H1 (cell line): ENCODE measurements around the gene EMX2. TPM values are rescaled to one million over a fixed set of nuclear protein-coding genes. Genes with fewer than 3 reads are reported as not detected.
A peak's percentile ranks its signal among the peaks of the same experiment; 100 is the strongest.

Experiments used
- CTCF ChIA-PET: fragments of 300-600 bp; sonication (Branson Sonifier 250); formaldehyde crosslinking; loops from one replicate; lab custom pipeline; 2021; ENCODE audit not compliant: partially characterized antibody; lab: Charles Lee
- POLR2A ChIA-PET: fragments of 300-600 bp; sonication (Branson Sonifier 250); formaldehyde crosslinking; loops from one replicate; lab custom pipeline; 2021; ENCODE audit warnings: inconsistent platforms; ENCODE audit not compliant: partially characterized antibody; lab: Charles Lee
- DNase-seq, 2 experiments: peaks; one replicate each; pipeline versions ENCODE4 v3.0.0 to v3.0.0-alpha.2; 2010 to 2022; ENCODE audit warnings: low spot score in 2 of 2, low read depth in 1 of 2, mixed read lengths in 1 of 2
- FAIRE-seq: peaks from 2 replicates; lab custom pipeline; 2011; peaks lifted over from hg19 to GRCh38; lab: Jason Lieb, UNC
- H2AFZ ChIP-seq: 2 replicates; pipeline ENCODE4 v1.8.1; 2012; ENCODE audit warnings: low read length, inconsistent platforms
- H2AK5ac ChIP-seq: 2 replicates; pipeline ENCODE4 v1.6.1; 2013; ENCODE audit warnings: low read depth, low read length
- H2BK120ac ChIP-seq: replicated peaks from 2 replicates; pipeline ENCODE3; 2013; ENCODE audit warnings: low read depth, low read length, inconsistent platforms
- H2BK12ac ChIP-seq: 2 replicates; pipeline ENCODE4 v1.6.1; 2013; ENCODE audit warnings: low read depth, low read length
- H2BK15ac ChIP-seq: 2 replicates; pipeline ENCODE4 v1.6.1; 2013; ENCODE audit warnings: low read length
- H2BK20ac ChIP-seq: 2 replicates; pipeline ENCODE4 v1.6.1; 2013; ENCODE audit warnings: low read length
- H2BK5ac ChIP-seq: 2 replicates; pipeline ENCODE4 v1.6.1; 2013; ENCODE audit warnings: low read depth, low read length
- H3K14ac ChIP-seq: 2 replicates; pipeline ENCODE4 v1.6.1; 2013; ENCODE audit warnings: inconsistent platforms; ENCODE audit not compliant: insufficient read length
- H3K18ac ChIP-seq: 2 replicates; pipeline ENCODE4 v1.6.1; 2013; ENCODE audit warnings: low read length; ENCODE audit errors: extremely low read depth
- H3K23ac ChIP-seq: 2 replicates; pipeline ENCODE4 v1.6.1; 2013; ENCODE audit warnings: inconsistent platforms; ENCODE audit not compliant: insufficient read length
- H3K23me2 ChIP-seq: 2 replicates; pipeline ENCODE4 v1.6.1; 2013; ENCODE audit warnings: low read depth, low read length
- H3K27ac ChIP-seq: 2 replicates; pipeline ENCODE4 v1.6.1; 2011; ENCODE audit warnings: low read depth, low read length, inconsistent platforms
- H3K27me3 ChIP-seq, 4 experiments: replicated peaks in 1 of 4; 1 replicate in 1 of 4; 2 replicates in 3 of 4; pipeline versions ENCODE4 v1.6.1 to v1.8.1; 2011 to 2013; ENCODE audit warnings: low read length in 3 of 4, mild to moderate bottlenecking in 3 of 4, inconsistent platforms in 2 of 4, mixed read lengths in 2 of 4, moderate library complexity in 1 of 4; ENCODE audit not compliant: control insufficient read depth in 3 of 4, insufficient read depth in 3 of 4; ENCODE audit errors: extremely low read depth in 1 of 4
- H3K36me3 ChIP-seq, 4 experiments: 2 replicates each; pipeline versions ENCODE4 v1.6.1 to v1.8.1; 2011 to 2013; ENCODE audit warnings: mild to moderate bottlenecking in 4 of 4, low read length in 3 of 4, moderate library complexity in 2 of 4, control low read depth in 1 of 4, inconsistent platforms in 1 of 4; ENCODE audit not compliant: insufficient read depth in 4 of 4, control insufficient read depth in 2 of 4
- H3K4ac ChIP-seq: replicated peaks from 2 replicates; pipeline ENCODE3; 2013; ENCODE audit warnings: low read length, low read depth, mixed read lengths, inconsistent platforms; ENCODE audit not compliant: insufficient read length
- H3K4me1 ChIP-seq, 4 experiments: replicated peaks in 1 of 4; 1 replicate in 1 of 4; 2 replicates in 3 of 4; pipeline versions ENCODE4 v1.6.1 to v1.8.1; 2011 to 2013; ENCODE audit warnings: low read length in 3 of 4, inconsistent platforms in 2 of 4, mixed read lengths in 1 of 4; ENCODE audit not compliant: insufficient read depth in 4 of 4, control insufficient read depth in 3 of 4
- H3K4me2 ChIP-seq, 2 experiments: 2 replicates each; pipeline versions ENCODE4 v1.6.1 to v1.8.1; 2011 to 2013; ENCODE audit warnings: low read depth in 2 of 2, low read length in 2 of 2, control low read depth in 1 of 2, inconsistent platforms in 1 of 2, mild to moderate bottlenecking in 1 of 2; ENCODE audit not compliant: insufficient read depth in 1 of 2
- H3K4me3 ChIP-seq, 4 experiments: fragments of 200-600, 300-600 bp in 1 of 4; sonication (generic), shearing (Covaris generic), sonication (Bioruptor Twin) in 1 of 4; 2 replicates each; pipeline versions ENCODE4 v1.5.1 to v1.8.1; 2011 to 2016; ENCODE audit warnings: low read length in 4 of 4, low read depth in 3 of 4, control low read depth in 2 of 4, inconsistent platforms in 2 of 4, mild to moderate bottlenecking in 2 of 4, mixed read lengths in 1 of 4, moderate library complexity in 1 of 4; ENCODE audit not compliant: insufficient read depth in 2 of 4; ENCODE audit errors: extremely low read depth in 1 of 4
- H3K56ac ChIP-seq: replicated peaks from 2 replicates; pipeline ENCODE3; 2013; ENCODE audit warnings: low read depth, mild to moderate bottlenecking, mixed read lengths, low read length, inconsistent platforms; ENCODE audit not compliant: insufficient read length
- H3K79me1 ChIP-seq: 2 replicates; pipeline ENCODE4 v1.6.1; 2013; ENCODE audit warnings: low read depth, low read length, control low read depth
- H3K79me2 ChIP-seq, 2 experiments: 2 replicates each; pipeline versions ENCODE4 v1.6.1 to v1.8.1; 2012 to 2013; ENCODE audit warnings: low read length in 2 of 2, mild to moderate bottlenecking in 2 of 2, inconsistent platforms in 1 of 2; ENCODE audit not compliant: insufficient read depth in 2 of 2, control insufficient read depth in 1 of 2
- H3K9ac ChIP-seq, 4 experiments: replicated peaks in 1 of 4; 1 replicate in 1 of 4; 2 replicates in 3 of 4; pipeline versions ENCODE4 v1.6.1 to v1.8.1; 2011 to 2013; ENCODE audit warnings: low read depth in 3 of 4, low read length in 3 of 4, control low read depth in 2 of 4, mild to moderate bottlenecking in 2 of 4, moderate library complexity in 2 of 4, inconsistent platforms in 1 of 4; ENCODE audit errors: extremely low read depth in 1 of 4
- H3K9me3 ChIP-seq, 2 experiments: 2 replicates each; pipeline versions ENCODE4 v1.6.1 to v1.8.1; 2012 to 2013; ENCODE audit warnings: mild to moderate bottlenecking in 2 of 2, moderate library complexity in 2 of 2, control low read depth in 1 of 2, inconsistent platforms in 1 of 2, low read depth in 1 of 2, low read length in 1 of 2, mixed read lengths in 1 of 2; ENCODE audit not compliant: insufficient read depth in 2 of 2
- H4K20me1 ChIP-seq, 2 experiments: replicated peaks in 1 of 2; 2 replicates each; pipeline versions ENCODE3 to v1.8.1; 2011 to 2013; ENCODE audit warnings: inconsistent platforms in 2 of 2, low read length in 2 of 2, mild to moderate bottlenecking in 1 of 2; ENCODE audit not compliant: insufficient read depth in 2 of 2, control insufficient read depth in 1 of 2
- H4K5ac ChIP-seq: 2 replicates; pipeline ENCODE4 v1.6.1; 2013; ENCODE audit warnings: low read length, low read depth, mixed read lengths, inconsistent platforms; ENCODE audit not compliant: insufficient read length
- H4K8ac ChIP-seq: 2 replicates; pipeline ENCODE4 v1.8.0; 2013; ENCODE audit warnings: mild to moderate bottlenecking, moderate library complexity, low read length, inconsistent platforms; ENCODE audit not compliant: insufficient read depth; ENCODE audit errors: extremely low read depth
- H4K91ac ChIP-seq: replicated peaks from 2 replicates; pipeline ENCODE3; 2013; ENCODE audit warnings: low read length, mixed read lengths, inconsistent platforms; ENCODE audit not compliant: insufficient read length
- JUN ChIP-seq: IDR thresholded peaks from 2 replicates; pipeline ENCODE4 v1.6.1; 2011; ENCODE audit warnings: low read depth, mild to moderate bottlenecking, improper control_type of control experiment, low read length
- KDM1A ChIP-seq: fragments of 200-600, 300-600 bp; sonication (generic); IDR thresholded peaks from 2 replicates; pipeline ENCODE4 v1.7.1; 2016; ENCODE audit warnings: mild to moderate bottlenecking, low read length, borderline replicate concordance
- KDM5A ChIP-seq: fragments of 200-600 bp; IDR thresholded peaks from 2 replicates; pipeline ENCODE4 v1.7.1; 2012; ENCODE audit warnings: mild to moderate bottlenecking, low read length, inconsistent platforms, mixed read lengths
- SP4 ChIP-seq: IDR thresholded peaks from 2 replicates; pipeline ENCODE4 v1.6.1; 2012; ENCODE audit warnings: low read length, inconsistent platforms
- SUZ12 ChIP-seq: fragments of 200-600 bp; sonication (generic); IDR thresholded peaks from 2 replicates; pipeline ENCODE4 v1.6.1; 2012; ENCODE audit warnings: mild to moderate bottlenecking, inconsistent platforms, low read length, moderate library complexity, mixed read lengths
- YY1 ChIP-seq: IDR thresholded peaks from 2 replicates; pipeline ENCODE4 v1.6.1; 2011; ENCODE audit warnings: low read depth, mild to moderate bottlenecking, low read length
- WGBS, 2 experiments: shearing (Covaris generic) in 1 of 2; methylation state at CpG; one replicate each; pipeline versions ENCODE4 v1.1.6 to v1.1.7; 2013 to 2015; ENCODE audit warnings: low lambda C conversion rate in 2 of 2, mixed read lengths in 2 of 2, inconsistent platforms in 1 of 2, low coverage in 1 of 2, missing lambda C conversion rate in 1 of 2; ENCODE audit not compliant: insufficient replicate concordance in 2 of 2, insufficient coverage in 1 of 2, insufficient read length in 1 of 2; ENCODE audit errors: extremely low coverage in 1 of 2, missing lambda C conversion rate in 1 of 2; 5-methylcytosine and 5-hydroxymethylcytosine counted together
- polyA plus RNA-seq, 7 experiments: library from polyadenylated mRNA; depleted of rRNA in 3 of 7; stranded (reverse) in 5 of 7; unstranded in 2 of 7; fragments of >200 nt in 5 of 7; fragments of 200-250 nt in 2 of 7; gene quantifications; 1 replicate in 5 of 7; 2 replicates in 1 of 7; 4 replicates in 1 of 7; pipeline versions ENCODE4 v1.2.1 to v1.2.3, GENCODE V29; 2011 to 2013; ENCODE audit warnings: missing spikeins in 2 of 7, mixed read lengths in 2 of 7
- total RNA-seq: library from RNA; stranded (reverse); fragmentation: NEBNext Ultra II Directional; extraction: Animal tissue kit (Norgen Biotek cat#: 25700); gene quantifications from 2 replicates; pipeline ENCODE4 v1.2.1, GENCODE V29; 2021

EMX2 gene
- total and polyA plus RNA-seq, 2 of the 8 experiments (the other 6 are each of a cell fraction or from before 2014, with no cell fraction given) = not detected

DNA sequence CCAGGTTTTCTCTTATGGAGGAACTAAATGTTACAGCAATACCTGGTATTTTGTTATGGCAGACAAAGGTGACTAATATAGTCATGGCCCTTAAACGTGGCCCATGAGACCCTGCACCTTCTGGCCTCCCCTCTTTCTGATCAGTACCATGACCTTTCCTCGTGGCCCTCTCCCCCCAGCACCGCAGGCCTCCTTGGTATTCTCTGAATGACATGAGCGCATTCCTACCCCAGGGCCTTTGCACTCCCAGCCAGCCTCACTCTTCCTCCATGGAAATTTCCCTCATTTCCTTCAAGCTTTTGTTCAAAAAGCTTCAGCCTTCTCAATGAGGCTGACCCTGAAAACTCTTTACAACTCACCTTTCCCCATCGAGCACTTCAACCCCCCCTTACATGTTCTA, 46.5 kb upstream of the EMX2 start:
- Histone ChIP-seq H3K23me2 (peaks cover 4% of the 10 kb centered on the region; the same call in 1 of the 2 replicates), H3K4me3 (no peak overlapping the region), H2AK5ac (no peak overlapping the region), H3K14ac (no peak overlapping the region), H3K27ac (no peak overlapping the region), H4K91ac (no peak overlapping the region), H2BK12ac (no peak overlapping the region), H3K23ac (no peak overlapping the region), H3K4me1 (peaks cover 0 to 3% (median 0%) of the 10 kb centered on the region in 4 experiments; a peak in 1 of 7 replicates), H3K4me2 (no peak overlapping the region), H2BK5ac (no peak overlapping the region), H3K27me3 (peaks cover 0 to 6% (median under 1%) of the 10 kb centered on the region in 4 experiments; a peak in 2 of 7 replicates), H2AFZ (no peak overlapping the region), H3K79me2 (no peaks in the 10 kb centered on the region), H3K56ac (no peak overlapping the region), H3K18ac (no peak overlapping the region), H4K8ac (no peak overlapping the region), H3K9me3 (no peaks in the 10 kb centered on the region), H3K4ac (no peak overlapping the region), H4K5ac (no peak overlapping the region), H3K9ac (no peak overlapping the region), H3K36me3 (no peaks in the 10 kb centered on the region), H2BK120ac (no peak overlapping the region), H3K79me1 (no peaks in the 10 kb centered on the region), H2BK15ac (no peak overlapping the region), H4K20me1 (no peaks in the 10 kb centered on the region), H2BK20ac (no peak overlapping the region)
- DNase-seq (no peak), FAIRE-seq (no peak)
- TF ChIP-seq JUN (no peak), SUZ12 (no peak), YY1 (no peak), KDM5A (no peak), KDM1A (peak; percentile 94), SP4 (no peak)
- ChIA-PET POLR2A (interaction anchor here (0.6 kb wide), 1 partner anchor 37 kb away, joined by 3 read pairs; no protein-coding TSS in a partner anchor), CTCF (interaction anchor here (0.7 to 10.9 kb wide), 36 partner anchors 9 to 1047 kb away, joined by 3 to 84 read pairs (median 5); partner anchors contain the start of gene EMX2)
- WGBS, 2 experiments = 62% methylated on average over 5 of the region's 5 CpGs; no CpG with 5 or more reads in 1 of the 2 experiments
